Mucosa of gallbladder (tissue), 1 donor: Measurements from ENCODE around the gene SPRED2. TPM values are rescaled to one million over a fixed set of nuclear protein-coding genes. Genes with fewer than 3 reads are reported as not detected.

ENCODE experiments used
- DNase-seq: peaks from one replicate; pipeline ENCODE4 v3.0.0-alpha.2; 2020; ENCODE audit warnings: low spot score
- total RNA-seq: library from RNA; stranded (reverse); gene quantifications from one replicate; pipeline ENCODE4 v1.2.1, GENCODE V29; 2021
- donor health status: DM: no; HTN: no; CAD: no.

Gene SPRED2, protein sequence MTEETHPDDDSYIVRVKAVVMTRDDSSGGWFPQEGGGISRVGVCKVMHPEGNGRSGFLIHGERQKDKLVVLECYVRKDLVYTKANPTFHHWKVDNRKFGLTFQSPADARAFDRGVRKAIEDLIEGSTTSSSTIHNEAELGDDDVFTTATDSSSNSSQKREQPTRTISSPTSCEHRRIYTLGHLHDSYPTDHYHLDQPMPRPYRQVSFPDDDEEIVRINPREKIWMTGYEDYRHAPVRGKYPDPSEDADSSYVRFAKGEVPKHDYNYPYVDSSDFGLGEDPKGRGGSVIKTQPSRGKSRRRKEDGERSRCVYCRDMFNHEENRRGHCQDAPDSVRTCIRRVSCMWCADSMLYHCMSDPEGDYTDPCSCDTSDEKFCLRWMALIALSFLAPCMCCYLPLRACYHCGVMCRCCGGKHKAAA
- total RNA-seq = 34.7 TPM

DNA sequence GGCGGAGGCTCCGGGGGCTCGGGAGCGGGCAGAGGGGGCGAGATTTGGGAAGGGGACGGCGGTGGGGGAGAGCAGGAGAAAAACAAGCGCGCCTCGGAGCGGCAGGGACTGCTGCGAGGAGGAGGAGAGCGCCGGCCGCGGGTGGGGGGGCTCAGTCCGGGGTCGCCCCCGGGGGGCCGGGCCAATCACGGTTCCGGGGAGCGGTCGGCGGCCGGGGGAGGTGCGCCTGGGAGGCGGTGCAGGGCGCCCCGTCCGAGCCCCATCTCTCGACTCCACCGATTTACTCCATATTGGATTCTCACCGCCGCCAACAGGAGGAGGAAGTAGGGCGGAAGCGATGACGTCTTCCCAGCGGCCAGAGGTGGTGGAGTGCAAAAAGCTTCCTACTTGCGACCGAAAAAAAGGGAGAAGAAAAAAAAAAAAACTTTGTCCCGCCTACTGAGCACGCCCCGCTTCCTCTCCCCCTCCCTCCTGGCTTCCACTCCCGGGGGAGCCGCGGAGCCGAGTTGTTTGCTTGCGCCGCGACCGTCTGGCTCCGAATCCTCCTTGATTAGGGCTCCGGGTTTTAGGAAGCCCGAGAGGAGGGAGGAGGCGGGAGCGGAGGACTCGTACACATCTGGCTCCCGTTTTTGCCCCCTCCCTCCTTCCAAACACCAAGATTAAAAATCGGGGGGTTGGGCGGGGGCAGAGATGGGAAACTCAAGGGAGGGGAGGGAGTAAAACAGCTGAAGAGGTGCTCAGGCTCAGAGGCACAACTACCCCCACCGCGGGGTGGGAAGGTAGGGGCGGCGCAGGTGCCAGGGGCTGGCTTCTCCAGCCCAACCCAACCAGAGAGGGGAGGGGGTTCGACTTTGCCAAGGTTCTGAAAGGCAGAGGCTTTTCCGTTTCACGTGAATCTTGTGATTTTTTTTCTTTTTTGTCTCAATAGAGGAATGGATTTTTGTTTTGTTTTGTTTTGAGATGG, at the start of gene SPRED2:
TSS of gene SPRED2 (minus strand) at position 373 of the 964 bp plus-strand sequence. CDS start 612 bp downstream, outside the sequence.
- DNase-seq = peak; percentile 90

DNA sequence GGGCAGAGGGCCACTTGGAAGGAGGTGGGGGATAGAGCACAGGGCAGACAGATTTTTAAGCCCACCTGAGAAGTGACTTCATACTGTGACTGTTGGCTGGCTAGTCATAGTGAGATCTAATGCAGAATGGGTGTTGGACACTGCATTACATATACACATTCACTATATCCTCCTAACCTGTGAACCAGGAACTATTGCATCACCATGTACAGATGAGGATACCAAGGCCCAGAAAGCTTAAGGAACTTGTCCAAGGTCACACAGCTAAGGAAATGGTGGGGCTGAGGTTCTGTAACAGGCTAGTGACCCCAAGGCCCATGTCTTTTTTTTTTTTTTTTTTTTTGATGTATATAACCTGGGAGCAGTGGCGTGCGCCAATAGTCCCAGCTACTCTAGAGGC, 49.6 kb upstream of the SPRED2 start:
- no peak for DNase-seq

DNA sequence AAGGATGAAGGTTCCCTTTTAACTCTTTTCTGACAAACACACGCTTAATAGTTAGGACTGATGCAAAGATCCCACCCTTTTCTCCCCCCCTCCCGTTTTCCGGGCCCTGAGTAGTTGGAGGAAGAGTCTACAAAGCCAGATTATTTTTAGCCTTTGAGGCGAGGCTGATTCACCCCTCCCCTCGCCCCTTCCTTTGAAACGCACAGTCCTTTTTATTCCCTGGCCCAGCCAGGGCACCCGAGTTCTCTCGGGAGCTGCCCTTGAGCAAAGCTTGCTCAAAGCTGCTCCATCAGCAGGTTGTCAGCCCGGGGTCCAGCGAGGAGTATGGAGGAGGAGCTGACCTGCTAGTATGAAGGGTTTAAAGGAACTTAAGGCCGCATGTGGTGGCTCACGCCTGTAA, 47.1 kb upstream of the SPRED2 start:
- DNase-seq = no peak

DNA sequence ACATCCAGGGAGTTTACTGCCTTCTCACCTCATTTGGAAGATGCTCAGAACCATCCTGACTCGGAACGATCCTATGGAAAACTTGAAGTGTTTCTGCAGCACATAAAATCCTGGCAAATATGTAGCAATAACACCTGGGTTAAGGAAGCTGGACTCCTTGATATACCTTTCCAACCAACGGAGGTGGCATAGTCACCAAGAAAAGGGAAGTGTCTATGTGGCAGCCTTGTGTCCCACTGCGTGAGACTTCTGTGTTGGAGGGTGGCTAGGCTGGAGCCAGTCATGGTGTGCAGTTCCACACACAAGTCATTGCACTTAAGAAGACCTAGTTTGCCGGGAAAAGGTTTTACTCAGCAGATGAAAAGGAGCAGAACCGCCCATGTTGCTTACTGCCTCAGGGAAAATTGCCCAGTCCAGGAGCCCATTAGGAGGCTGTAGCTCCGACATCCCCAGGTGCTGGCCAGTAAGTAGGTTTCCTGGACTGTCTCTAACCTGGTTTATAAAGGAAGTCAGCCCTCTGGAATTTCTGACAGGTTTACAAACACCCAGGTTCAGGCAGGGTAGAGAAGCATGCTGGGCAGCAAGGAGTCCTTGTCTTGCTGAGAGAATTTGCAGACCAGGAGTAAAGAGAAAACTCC, 46.2 kb upstream of the SPRED2 start:
- DNase-seq = no peak

DNA sequence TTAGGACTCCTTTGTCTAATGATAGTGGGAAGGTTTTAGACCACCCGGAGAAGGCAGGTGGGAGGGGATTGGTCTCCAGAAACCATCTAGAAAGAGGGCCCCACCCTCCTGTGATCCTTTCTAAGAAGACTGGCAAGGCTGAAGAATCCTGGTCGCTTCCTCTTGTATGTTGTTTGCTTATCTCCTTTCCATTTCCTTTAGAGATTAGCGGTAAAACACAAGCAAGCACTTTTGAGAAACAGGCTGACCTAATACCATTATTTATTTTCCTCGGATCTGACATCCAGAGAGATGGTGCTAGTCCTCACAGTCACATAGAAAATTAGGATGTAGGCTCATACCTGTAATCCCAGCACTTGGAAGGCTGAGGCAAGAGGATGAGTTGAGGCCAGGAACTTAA, 45.2 kb upstream of the SPRED2 start:
- DNase-seq = no peak

DNA sequence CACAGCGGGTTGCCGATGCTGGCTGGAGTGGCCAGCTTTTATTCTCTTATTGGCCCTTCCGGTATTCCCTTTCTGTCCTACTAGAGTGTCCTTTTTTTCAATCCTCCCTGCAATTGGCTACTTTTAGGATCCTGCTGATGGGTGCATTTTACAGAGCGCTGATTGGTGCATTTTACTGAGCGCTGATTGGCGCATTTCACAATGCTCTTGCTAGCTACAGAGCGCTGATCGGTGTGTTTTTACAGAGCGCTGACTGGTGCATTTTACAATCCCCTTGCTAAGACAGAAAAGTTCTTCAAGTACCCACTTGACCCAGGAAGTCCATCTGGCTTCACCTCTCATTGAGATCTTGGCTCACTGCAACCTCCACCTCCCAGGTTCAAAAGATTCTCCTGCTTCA, 44.4 kb upstream of the SPRED2 start:
- no peak for DNase-seq

DNA sequence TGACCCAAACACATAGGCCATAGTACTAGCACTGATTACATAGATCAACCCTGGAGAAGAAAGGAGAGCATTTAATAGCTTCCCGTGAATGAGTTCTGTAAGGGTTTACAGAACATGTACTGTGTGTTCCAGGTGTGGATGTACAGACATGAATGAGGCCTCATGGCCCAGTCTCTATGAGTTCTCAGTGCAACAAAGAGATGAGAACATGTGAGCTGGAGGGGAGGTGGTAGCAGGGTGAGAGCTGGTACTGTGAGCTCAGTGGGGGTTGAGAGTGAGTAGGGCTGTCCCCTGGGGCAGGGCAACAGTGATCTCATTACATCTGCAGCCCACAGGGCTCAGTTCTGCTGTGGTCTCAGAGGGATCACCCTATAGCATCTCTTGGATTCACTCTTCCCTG, 42.6 kb upstream of the SPRED2 start:
- DNase-seq = no peak

DNA sequence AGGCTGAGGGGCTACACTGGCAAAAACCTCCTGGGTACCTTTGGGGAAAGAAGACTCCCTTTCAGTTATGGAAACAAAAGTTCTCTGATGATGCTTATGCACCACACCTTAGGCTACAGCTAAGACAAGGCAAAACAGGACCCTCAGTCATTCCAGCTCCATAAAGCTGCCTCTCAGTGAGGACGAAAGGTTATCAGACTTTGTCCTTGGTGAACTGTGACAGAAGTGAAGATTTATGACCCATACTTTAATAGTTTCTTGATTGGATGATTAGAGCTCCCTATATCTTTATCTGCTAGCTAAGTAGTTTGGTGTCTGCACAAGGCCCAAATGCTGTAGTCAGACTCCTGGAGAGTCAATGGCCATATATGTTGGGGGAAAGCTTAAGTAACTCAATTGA, 40.6 kb upstream of the SPRED2 start:
- DNase-seq = no peak

DNA sequence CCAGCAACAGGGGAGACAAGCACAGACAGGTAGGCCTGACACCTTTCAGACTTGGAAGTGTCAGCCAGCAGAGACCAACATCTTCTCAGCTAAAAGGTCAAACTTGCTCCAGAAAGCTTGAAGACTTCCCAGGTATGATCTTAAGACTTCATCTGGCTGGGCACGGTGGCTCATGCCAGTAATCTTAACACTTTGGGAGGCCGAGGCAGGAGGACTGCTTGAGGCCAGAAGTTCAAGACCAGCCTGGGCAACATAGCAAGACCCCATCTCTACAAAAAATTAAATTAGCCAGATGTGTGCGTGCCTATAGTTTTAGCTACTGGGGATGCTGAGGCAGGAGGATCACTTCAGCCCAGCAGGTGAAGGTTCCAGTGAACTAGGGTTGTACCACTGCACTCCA, 39.0 kb upstream of the SPRED2 start:
- DNase-seq = no peak

DNA sequence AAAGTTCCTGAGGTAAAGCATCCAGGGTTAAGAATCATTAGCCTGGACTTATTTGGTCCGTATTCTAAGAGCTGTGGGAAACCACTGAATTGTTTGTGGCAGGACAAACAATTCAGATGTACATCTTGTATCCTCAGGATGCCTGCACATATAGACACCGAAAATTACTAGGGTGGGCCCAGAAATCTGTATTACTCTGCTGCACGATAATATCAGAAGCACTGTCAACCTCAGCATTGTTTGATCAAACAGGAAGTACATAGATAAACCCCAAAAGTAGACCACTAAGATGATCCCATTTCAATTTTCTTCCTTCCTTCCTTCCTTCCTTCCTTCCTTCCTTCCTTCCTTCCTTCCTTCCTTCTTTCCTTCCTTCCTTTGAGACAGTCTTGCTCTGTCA, 34.2 kb upstream of the SPRED2 start:
- DNase-seq = no peak

DNA sequence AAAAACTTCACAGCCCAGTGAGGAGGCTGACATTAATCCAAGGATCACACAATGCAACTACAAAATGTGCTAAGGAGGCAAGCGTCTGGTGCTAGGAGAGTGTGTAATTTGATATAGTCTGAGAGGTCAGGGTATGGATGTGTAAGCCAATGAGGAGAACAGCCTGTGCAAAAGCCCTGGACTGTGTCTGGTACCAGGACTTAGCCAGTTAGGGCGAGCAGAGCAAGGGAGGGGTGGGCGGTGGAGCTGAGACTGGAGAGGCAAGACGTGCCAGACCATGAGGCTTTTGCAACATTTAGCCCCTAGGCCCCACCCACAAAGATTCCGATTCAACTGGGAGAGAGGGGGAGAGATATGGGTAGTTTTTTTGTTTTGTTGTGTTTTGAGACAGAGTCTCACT, 33.5 kb upstream of the SPRED2 start:
- no peak for DNase-seq

DNA sequence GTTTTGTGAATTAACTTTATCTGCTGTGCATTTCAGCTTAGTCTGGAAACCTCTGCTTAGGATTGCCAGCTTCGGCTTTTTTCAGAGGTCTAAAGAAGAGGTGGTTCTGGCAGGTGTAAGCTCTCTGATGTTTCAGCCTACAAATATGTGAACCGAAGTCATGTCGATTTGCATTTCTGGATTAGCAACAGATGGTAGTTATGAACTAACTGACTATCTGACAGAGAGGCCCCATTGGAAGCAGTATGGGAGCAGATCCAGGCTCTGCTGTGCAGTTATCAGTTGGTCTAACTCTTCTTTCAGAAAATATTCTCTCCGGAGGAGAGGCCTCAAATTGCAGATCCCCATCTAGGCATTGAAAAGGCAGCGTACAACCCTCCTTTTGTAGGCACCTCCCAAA, 32.7 kb upstream of the SPRED2 start:
- DNase-seq = no peak

DNA sequence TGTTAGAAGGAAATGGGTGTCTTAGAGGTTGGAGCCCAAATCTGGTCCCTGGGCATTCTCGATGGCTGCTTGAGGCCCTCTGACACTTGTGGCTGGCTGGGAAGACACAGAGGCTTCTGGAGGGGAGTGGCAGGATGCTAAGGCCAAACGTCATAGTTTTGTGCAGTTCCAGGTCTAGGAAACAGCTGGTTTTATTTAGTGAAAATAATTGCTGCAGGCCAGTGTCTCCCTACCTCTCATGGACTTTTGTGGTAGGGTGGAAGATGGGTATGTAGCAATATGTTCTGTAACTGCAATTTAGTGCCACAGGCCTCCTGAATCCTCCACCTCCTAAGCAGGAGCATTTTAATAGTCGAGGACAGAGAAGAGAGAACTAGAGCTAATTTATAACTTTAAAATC, 32.2 kb upstream of the SPRED2 start:
- no peak for DNase-seq

DNA sequence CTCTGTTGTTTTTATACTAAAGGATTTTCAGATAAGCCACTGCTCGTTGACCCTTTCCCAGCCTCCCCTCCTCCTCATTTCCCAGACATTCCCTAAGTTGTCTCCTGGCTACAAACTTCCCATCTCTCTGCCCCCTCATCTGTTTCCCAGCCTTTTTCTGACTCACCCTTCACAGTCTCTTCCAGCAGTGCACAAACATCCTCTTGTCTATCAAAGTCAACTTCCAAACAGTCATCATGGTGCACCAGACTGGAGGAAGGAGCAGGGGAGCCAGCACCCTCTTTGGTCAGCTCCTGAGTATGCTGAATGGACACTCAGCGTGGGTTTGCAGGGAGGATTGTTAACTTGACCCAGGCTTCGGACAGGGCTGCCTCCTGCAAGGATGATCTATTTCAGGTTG, 26.6 kb upstream of the SPRED2 start:
- DNase-seq = no peak

DNA sequence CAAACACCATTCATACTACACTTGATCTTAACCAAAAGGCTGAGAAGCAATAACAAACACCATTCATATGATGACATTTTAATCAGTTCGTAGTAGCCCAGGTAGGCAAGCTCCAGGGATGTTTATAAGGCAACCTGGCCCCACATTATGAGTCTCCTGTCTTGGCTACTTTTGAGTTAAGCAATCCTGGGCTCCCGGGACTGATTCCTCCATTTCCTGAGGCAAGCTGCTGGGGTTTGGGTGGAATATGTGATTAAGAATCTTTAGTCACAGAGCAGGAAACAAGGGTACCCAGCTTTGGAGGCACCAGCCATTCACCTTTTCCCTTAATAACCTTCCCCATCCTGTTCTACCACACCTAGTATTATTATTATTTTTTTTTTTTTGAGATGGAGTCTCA, 24.5 kb upstream of the SPRED2 start:
- DNase-seq = no peak

DNA sequence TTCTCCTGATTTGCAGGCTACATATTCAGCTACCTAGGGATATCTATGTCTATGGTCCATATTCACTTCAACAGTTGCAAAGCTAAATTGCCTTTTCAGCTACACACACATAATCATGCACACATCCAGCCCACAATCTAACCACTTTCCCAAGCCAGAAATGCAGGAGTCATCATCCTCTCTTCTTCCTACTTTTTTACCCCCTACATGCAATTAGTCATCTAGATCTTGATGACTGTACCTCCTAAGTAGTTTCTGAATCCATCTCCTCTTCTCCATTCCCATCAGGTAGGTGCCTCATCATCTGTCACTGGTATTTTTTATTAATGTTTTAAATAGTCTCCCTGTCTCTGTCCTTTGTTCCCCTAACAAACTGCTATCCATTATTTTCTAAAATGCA, 23.7 kb upstream of the SPRED2 start:
- DNase-seq = no peak

DNA sequence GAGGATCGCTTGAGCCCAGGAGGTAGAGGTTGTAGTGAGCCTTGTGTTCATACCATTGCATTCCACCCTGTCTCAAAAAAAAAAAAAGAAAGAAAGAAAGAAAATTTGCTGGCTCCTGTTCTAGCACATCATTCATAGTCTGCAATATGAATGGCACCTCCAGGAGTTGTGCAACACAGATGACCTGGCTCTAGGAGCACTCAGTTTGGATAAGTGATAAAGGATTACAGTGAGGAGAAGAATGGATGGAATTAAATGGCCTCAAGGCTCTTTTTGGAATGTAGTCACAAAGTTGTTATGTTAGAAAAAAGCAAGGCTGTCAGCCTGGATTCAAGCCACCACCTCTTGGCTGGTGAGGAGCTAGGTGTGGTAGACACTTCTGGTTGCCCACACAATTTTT, 21.5 kb upstream of the SPRED2 start:
- DNase-seq = no peak

DNA sequence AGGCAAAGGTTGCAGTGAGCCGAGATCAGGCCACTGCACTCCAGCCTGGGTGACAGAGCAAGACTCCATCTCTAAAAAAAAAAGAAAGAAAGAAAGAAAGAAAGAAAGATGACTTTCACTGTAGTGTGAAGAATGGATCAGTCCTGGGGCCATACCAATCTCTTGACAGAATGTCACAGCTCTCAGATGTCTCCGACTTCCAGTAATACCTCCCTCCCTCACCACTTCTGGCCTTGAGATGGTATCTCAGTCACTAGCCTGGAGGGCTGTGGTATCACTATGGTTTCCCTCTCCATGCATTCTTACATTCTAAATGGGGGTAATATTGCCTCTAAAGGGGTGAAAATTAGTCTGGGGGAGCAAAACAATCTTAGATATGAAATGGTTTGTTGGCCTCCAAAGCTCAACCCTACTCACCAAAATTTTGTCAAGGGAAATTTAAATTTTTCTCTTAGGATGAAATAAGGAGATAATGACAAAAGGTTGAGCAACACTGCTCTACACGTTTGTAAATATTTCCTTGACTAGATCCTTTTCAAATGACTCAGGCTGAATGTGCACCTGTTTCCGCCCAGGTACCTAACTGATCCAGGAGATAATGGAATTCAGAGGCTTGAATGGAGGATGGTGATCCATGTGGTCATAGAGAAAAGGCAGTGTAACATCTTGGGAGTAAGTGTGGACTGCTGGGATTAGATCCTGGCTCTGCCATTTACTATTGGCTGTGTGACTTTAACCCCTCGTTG, 19.9 kb upstream of the SPRED2 start:
- no peak for DNase-seq

DNA sequence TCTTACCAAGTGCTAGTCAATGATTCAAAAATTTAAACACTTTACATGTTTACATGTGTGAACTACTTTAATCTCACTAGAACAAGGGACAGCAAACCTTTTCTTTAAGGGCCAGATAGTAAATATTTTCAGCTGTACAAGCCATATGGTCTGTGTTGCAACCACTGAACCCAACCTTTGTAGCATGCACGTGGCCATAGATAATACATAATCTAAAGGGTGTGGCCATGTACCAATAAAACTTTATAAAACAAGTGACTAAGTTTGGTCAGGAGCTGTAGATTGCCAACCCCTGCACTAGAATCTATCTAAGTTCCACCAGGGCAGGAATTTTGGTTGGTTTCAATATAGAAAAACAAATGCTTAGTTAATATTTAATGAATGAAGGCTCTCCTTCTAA, 18.4 kb upstream of the SPRED2 start:
- no peak for DNase-seq

DNA sequence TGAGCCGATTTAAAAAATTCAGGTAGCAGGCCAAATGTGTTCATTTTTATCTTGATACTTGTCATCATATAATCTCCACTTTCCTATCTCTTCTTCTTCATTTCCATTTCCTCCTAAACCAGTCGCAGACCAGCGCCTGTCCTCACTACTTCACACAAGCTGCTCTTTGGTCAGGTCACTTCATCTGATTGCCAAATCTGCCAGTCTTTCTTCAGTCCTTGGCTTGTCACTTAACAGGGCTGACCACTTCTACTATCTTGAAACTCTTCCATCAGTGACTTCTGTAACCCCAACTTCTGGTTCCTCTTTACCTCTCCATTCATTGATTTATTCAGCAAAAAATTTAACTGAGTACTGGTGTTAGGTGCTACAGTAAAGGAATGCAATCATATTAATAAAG, 18.0 kb upstream of the SPRED2 start:
- no peak for DNase-seq

DNA sequence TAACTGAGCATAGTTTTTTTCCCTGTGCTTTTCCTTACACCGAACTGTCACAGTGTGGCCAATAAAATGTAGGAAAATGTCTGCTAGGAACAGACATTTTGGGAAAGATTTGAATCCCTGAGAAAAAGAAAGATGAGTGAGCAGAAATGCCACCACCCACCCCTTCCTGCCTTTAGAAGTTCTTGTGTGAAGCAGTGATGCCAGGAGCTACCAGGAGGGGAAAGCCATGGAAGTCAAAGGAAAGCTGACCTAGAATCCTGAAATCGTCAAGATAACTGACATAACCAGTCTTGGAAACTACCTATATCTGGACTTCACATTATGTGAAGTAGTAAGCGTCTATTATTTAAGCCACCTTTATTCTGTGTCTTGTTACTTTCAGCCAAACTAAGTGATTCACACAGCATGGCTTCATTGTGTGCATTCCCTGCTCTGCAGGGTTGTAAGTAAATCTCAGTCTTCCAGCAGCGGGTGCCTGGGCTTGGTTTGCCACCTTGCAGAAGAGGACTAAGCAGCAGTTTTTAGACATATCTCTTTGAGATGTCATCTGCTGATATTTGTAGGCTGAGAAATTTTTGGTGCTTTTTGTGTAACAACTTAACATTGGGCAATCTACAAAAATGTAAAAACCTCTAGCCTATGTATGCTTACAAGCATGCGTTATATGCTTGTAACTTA, 11.2 kb upstream of the SPRED2 start:
- no peak for DNase-seq
